ENCODE results near the gene OR8J1.
"Not testable (repeated sequence)": the region's sequence is repeated elsewhere in the genome, so short reads cannot be mapped to it uniquely, and the experiment has no call there.

OR8J1 gene

GRCh38 chr11:56401858-56402461 is 47.9 kb downstream of the OR8J1 start:
- H3K9me3 ChIP-seq (ENCODE audit: control insufficient read depth, insufficient read depth, low read depth, low read length); H3K4me3 ChIP-seq (ENCODE audit: low read depth, low read length); H3K36me3 ChIP-seq (ENCODE audit: control insufficient read depth, insufficient read depth, low read length); H3K4me1 ChIP-seq (ENCODE audit: control insufficient read depth, insufficient read depth, low read length); H3K27ac ChIP-seq (ENCODE audit: low read depth, low read length); H3K27me3 ChIP-seq (ENCODE audit: control insufficient read depth, insufficient read depth, low read length); H3K9ac ChIP-seq (ENCODE audit: low read length): not testable (repeated sequence)

- Histone ChIP-seq H3K27me3 (ENCODE audit: control insufficient read depth, insufficient read depth, low read length) (no peaks in the 10 kb centered on the region), H3K4me1 (ENCODE audit: control insufficient read depth, insufficient read depth, low read length) (no peaks in the 10 kb centered on the region), H3K9me3 (ENCODE audit: control insufficient read depth, insufficient read depth, low read depth, low read length) (0 out of 2 replicates have a peak, but pooled peaks cover 3% of the 10 kb centered on the region), H3K4me3 (ENCODE audit: low read depth, low read length) (no peak overlapping the region), H3K9ac (ENCODE audit: low read length) (no peak overlapping the region), H3K36me3 (ENCODE audit: control insufficient read depth, insufficient read depth, low read length) (no peaks in the 10 kb centered on the region), H3K27ac (ENCODE audit: low read depth, low read length) (no peak overlapping the region)
These were observed 50.3 kb downstream of the OR8J1 start for GRCh38 chr11:56404393-56404792.

DNA sequence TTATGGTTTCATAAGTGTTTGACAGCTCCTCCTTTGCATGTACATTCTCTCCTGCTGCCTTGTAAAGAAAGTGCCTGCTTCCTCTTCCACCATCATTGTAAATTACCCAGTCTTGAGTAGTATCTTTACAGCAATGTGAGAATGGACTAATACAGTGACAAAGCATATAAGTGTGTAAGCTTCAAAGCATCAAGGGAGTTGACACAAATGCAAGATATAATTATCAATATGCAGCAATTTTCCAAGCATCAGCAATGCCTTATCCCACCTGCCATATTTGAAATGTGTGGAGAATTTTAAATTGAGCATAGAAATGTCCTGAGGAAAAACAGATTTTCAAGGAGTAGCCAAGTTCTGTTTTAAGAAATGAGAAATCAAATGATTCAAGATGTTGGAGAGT is 56.7 kb downstream of the OR8J1 start:
- H3K27ac ChIP-seq (ENCODE audit: low read depth, low read length) = no peak overlapping the region
- no peak overlapping the region for H3K9ac ChIP-seq (ENCODE audit: low read length)
- peaks cover 8% of the 10 kb centered on the region; the same call in 1 of the 2 replicates for H3K9me3 ChIP-seq (ENCODE audit: control insufficient read depth, insufficient read depth, low read depth, low read length)
- no peak overlapping the region for H3K4me3 ChIP-seq (ENCODE audit: low read depth, low read length)
- no peaks in the 10 kb centered on the region for H3K27me3 ChIP-seq (ENCODE audit: control insufficient read depth, insufficient read depth, low read length)
- H3K36me3 ChIP-seq (ENCODE audit: control insufficient read depth, insufficient read depth, low read length) = no peaks in the 10 kb centered on the region
- no peaks in the 10 kb centered on the region for H3K4me1 ChIP-seq (ENCODE audit: control insufficient read depth, insufficient read depth, low read length)
